GM12892 (cell line): ENCODE results near the gene CAPSL.

Source experiments
- POLR2A ChIP-seq: IDR thresholded peaks from 2 replicates; pipeline ENCODE4 v1.6.1; 2011; ENCODE audit warnings: low read depth, low read length, control low read depth
- POLR2AphosphoS5 ChIP-seq: IDR thresholded peaks from 2 replicates; pipeline ENCODE4 v1.6.1; 2011; ENCODE audit warnings: low read depth, low read length, control low read depth

DNA sequence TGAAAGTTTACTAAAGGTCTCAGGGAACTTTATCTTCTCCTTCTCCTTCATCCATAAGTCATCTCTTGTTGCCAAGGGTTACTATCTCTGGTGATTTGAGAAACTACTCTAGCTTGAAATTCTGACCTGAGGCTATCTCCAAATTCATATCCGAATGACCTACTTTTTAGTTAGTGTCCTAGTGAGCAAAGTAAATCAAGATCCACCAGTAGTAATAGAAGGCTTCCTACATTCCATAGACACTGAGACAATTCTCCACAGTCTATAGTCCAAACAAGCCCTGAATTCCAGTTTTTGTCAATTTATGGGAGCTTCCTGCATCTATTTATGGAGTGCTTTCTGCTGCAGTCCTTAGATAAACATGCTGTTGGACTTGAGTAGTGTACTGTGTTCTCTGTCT is 76.7 kb downstream of the CAPSL start:
- TF ChIP-seq POLR2A = no peak
- no peak for TF ChIP-seq POLR2AphosphoS5
